Mesenchymal stem cell (in vitro differentiated cells and primary cell): Measurements from ENCODE around the gene ATG2A.

Source experiments
- DNase-seq: peaks from one replicate; pipeline ENCODE4 v3.0.0-alpha.2; 2013
- H2AFZ ChIP-seq: one replicate; pipeline ENCODE4 v1.6.1; 2013; ENCODE audit warnings: low read depth, mild to moderate bottlenecking, control low read depth, inconsistent platforms, low read length, moderate library complexity
- H2AK5ac ChIP-seq: 2 replicates; pipeline ENCODE4 v1.6.1; 2013; ENCODE audit warnings: low read length, moderate library complexity, mild to moderate bottlenecking, inconsistent platforms; ENCODE audit not compliant: severe bottlenecking
- H2BK120ac ChIP-seq: one replicate; pipeline ENCODE4 v1.6.1; 2013; ENCODE audit warnings: low read depth, mild to moderate bottlenecking, inconsistent platforms, low read length, moderate library complexity
- H2BK12ac ChIP-seq, 2 experiments: one replicate each; pipeline ENCODE4 v1.6.1; 2013; ENCODE audit warnings: inconsistent platforms in 2 of 2, low read length in 2 of 2, mild to moderate bottlenecking in 2 of 2, moderate library complexity in 2 of 2, control low read depth in 1 of 2
- H2BK15ac ChIP-seq: one replicate; pipeline ENCODE4 v1.6.1; 2013; ENCODE audit warnings: mild to moderate bottlenecking, low read depth, inconsistent platforms; ENCODE audit not compliant: poor library complexity, severe bottlenecking
- H2BK5ac ChIP-seq: 2 replicates; pipeline ENCODE4 v1.6.1; 2013; ENCODE audit warnings: low read depth, mild to moderate bottlenecking, low read length, control low read depth, inconsistent platforms; ENCODE audit not compliant: poor library complexity, severe bottlenecking
- H3K14ac ChIP-seq, 2 experiments: one replicate each; pipeline ENCODE4 v1.6.1; 2013; ENCODE audit warnings: inconsistent platforms in 2 of 2, low read length in 2 of 2, control low read depth in 1 of 2, mild to moderate bottlenecking in 1 of 2, moderate library complexity in 1 of 2
- H3K18ac ChIP-seq, 2 experiments: one replicate each; pipeline ENCODE4 v1.6.1; 2013; ENCODE audit warnings: inconsistent platforms in 2 of 2, low read length in 2 of 2, control low read depth in 1 of 2, low read depth in 1 of 2, mild to moderate bottlenecking in 1 of 2
- H3K23ac ChIP-seq, 2 experiments: one replicate each; pipeline ENCODE4 v1.6.1; 2013; ENCODE audit warnings: inconsistent platforms in 2 of 2, low read length in 2 of 2, mild to moderate bottlenecking in 2 of 2, moderate library complexity in 2 of 2, control low read depth in 1 of 2
- H3K27ac ChIP-seq: 2 replicates; pipeline ENCODE4 v1.5.1; 2013; ENCODE audit warnings: mild to moderate bottlenecking, moderate library complexity, low read length, control low read depth, inconsistent platforms; ENCODE audit not compliant: poor library complexity, severe bottlenecking
- H3K27me3 ChIP-seq, 2 experiments: 2 replicates each; pipeline versions ENCODE4 v1.6.1 to v1.7.0; 2013; ENCODE audit warnings: low read length in 2 of 2, mild to moderate bottlenecking in 2 of 2, moderate library complexity in 2 of 2, control low read depth in 1 of 2, inconsistent platforms in 1 of 2; ENCODE audit not compliant: control insufficient read depth in 1 of 2, insufficient read depth in 1 of 2
- H3K36me3 ChIP-seq, 2 experiments: 2 replicates each; pipeline versions ENCODE4 v1.6.1 to v1.7.0; 2013; ENCODE audit warnings: low read length in 2 of 2, control low read depth in 1 of 2, inconsistent platforms in 1 of 2, low read depth in 1 of 2, mild to moderate bottlenecking in 1 of 2; ENCODE audit not compliant: insufficient read depth in 2 of 2, control insufficient read depth in 1 of 2
- H3K4ac ChIP-seq, 2 experiments: one replicate each; pipeline ENCODE4 v1.6.1; 2013; ENCODE audit warnings: inconsistent platforms in 2 of 2, low read length in 2 of 2, mild to moderate bottlenecking in 2 of 2, moderate library complexity in 2 of 2, control low read depth in 1 of 2, low read depth in 1 of 2
- H3K4me1 ChIP-seq: 2 replicates; pipeline ENCODE4 v1.6.1; 2013; ENCODE audit warnings: low read depth, low read length, control low read depth; ENCODE audit not compliant: control insufficient read depth, insufficient read depth
- H3K4me2 ChIP-seq: 2 replicates; pipeline ENCODE4 v1.6.1; 2013; ENCODE audit warnings: low read length, mild to moderate bottlenecking, inconsistent platforms; ENCODE audit not compliant: poor library complexity, severe bottlenecking
- H3K4me3 ChIP-seq, 2 experiments: 2 replicates each; pipeline versions ENCODE4 v1.5.1 to v1.7.0; 2013; ENCODE audit warnings: low read length in 2 of 2, mild to moderate bottlenecking in 2 of 2, control low read depth in 1 of 2, low read depth in 1 of 2; ENCODE audit not compliant: insufficient read depth in 1 of 2
- H3K79me1 ChIP-seq: replicated peaks from 2 replicates; pipeline ENCODE4 v1.6.1; 2013; ENCODE audit warnings: mild to moderate bottlenecking, control low read depth, low read length, inconsistent platforms; ENCODE audit not compliant: poor library complexity, severe bottlenecking
- H3K9ac ChIP-seq: 2 replicates; pipeline ENCODE4 v1.7.0; 2013; ENCODE audit warnings: mild to moderate bottlenecking, low read length, moderate library complexity
- H3K9me3 ChIP-seq: 2 replicates; pipeline ENCODE4 v1.7.0; 2013; ENCODE audit warnings: mild to moderate bottlenecking, low read length; ENCODE audit not compliant: control insufficient read depth
- H4K8ac ChIP-seq: one replicate; pipeline ENCODE4 v1.6.1; 2013; ENCODE audit warnings: inconsistent platforms, mild to moderate bottlenecking, low read length, moderate library complexity
- H4K91ac ChIP-seq: one replicate; pipeline ENCODE4 v1.6.1; 2013; ENCODE audit warnings: mild to moderate bottlenecking, low read length, inconsistent platforms
- WGBS: methylation state at CpG from one replicate; pipeline ENCODE4 v1.1.7; 2013; ENCODE audit warnings: mixed read lengths; 5-methylcytosine and 5-hydroxymethylcytosine counted together

ATG2A gene

DNA sequence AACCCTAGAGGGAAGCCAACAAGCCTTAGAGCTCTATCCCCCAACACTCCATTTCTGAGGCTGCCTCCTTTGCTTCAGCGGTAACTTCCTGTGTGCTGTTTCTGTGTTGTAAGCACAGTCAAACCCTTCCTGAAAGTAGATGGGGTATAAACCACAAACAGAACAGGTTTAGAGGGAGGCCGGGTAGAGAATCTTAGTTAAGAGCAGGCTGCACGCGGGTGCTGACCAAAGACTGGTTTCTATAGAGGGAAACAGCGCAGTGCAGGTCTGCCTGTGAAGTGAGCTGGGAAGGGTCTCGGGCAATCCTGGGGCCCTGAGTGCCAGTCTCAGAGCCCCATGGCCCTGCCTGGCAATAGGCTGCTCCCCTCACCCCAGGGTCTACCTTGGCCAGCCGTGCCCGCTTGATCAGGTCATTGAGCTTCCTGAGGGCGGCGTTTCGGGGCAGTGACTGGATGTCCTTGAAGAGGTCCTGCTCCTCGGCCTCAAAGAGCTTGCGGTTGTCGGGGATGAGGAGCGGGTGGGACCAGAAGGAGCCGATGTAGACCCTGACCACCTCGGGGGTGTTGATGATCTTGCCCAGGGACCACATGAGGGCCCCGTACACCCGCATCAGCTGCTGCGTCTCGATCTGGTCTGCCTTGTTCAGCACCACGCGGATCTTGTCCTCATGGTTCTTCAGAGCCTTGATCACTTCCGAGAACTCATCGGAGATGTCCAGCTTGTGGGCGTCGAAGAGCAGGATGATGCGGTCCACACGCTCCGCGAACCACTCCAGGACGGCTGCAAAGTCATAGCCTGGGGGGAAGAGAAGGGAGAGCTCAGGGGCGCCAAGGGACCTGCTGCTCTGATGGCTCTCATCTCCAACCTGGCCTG is 57.2 kb downstream of the ATG2A start:
- no peak overlapping the region for H2AK5ac ChIP-seq
- H3K18ac ChIP-seq, result no peak overlapping the region
- peaks cover 64% of the 10 kb centered on the region for H3K4me1 ChIP-seq
- H3K4me3 ChIP-seq, result no peak overlapping the region
- no peak overlapping the region for H2BK15ac ChIP-seq
- no peak overlapping the region for H3K4me2 ChIP-seq
- H2BK5ac ChIP-seq, result no peak overlapping the region
- no peak overlapping the region for H2BK12ac ChIP-seq
- no peaks in the 10 kb centered on the region for H3K27me3 ChIP-seq
- H3K36me3 ChIP-seq, result peaks cover 36 to 55% of the 10 kb centered on the region in 2 experiments
- peak overlapping the region in 1 of 2 experiments; percentile 55 for H3K14ac ChIP-seq
- 96% methylated on average over 33 of the region's 33 CpGs for WGBS
- H2AFZ ChIP-seq, result no peak overlapping the region
- no peak overlapping the region for H4K91ac ChIP-seq
- H3K4ac ChIP-seq, result no peak overlapping the region
- H3K27ac ChIP-seq, result no peak overlapping the region
- H3K9ac ChIP-seq, result no peak overlapping the region
- no peaks in the 10 kb centered on the region for H3K9me3 ChIP-seq
- DNase-seq, result no peak
- H4K8ac ChIP-seq, result no peak overlapping the region
- no peak overlapping the region for H3K23ac ChIP-seq
- no peak overlapping the region for H2BK120ac ChIP-seq
- H3K79me1 ChIP-seq, result peaks cover 17% of the 10 kb centered on the region

DNA sequence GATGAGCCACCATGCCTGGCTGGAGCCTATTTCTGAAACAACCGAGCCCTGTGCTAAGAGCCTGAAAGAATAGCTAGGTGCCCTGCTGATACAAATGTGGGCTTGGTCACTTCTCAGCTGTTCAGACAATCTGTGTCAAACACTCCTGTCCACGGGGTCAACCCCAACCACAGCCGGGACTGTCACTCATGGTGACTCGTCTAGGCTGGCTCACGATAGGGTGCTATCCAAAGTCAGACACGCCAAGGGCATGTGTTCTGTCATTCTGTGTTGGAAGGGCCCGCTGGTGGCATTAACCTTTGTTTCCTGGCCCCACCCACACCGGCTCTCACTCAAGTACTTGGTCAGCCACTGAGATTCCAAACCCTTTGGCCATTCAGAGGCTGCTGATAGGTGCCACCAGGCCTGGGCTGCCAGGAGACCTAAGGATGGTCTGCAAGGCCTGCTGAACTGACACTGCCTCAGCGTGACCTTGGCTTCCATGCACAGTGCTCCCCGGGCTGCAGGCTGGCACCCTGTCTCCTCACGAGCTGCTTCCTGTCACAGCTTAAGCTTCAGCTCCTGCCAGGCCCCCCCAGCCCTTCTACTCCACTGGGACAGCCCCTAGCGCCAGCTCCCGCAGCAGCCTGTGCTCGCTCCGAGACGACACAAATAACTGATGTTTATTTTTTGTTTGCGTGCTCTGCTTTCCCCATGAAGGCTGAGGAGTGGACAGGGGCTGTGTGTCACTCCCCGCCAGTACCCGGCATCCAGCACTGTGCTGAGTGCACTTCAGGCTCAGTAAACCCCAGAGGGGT is 58.3 kb downstream of the ATG2A start:
- Histone ChIP-seq H3K23ac (no peak overlapping the region), H3K4me1 (peaks cover 65% of the 10 kb centered on the region), H4K91ac (peak overlapping the region; percentile 19), H3K27ac (no peak overlapping the region), H3K79me1 (peaks cover 20% of the 10 kb centered on the region), H2BK120ac (no peak overlapping the region), H2BK15ac (peak overlapping the region; percentile 45), H3K9ac (no peak overlapping the region), H3K4me2 (no peak overlapping the region), H3K14ac (no peak overlapping the region), H2BK12ac (peak overlapping the region; percentile 28 to 65), H3K27me3 (no peaks in the 10 kb centered on the region), H2AFZ (no peak overlapping the region), H2AK5ac (peak overlapping the region; percentile 19), H3K4me3 (no peak overlapping the region), H3K9me3 (no peaks in the 10 kb centered on the region), H4K8ac (peak overlapping the region; percentile 48), H3K4ac (no peak overlapping the region), H3K18ac (peak overlapping the region in 1 of 2 experiments; percentile 81), H3K36me3 (peaks cover 47 to 66% of the 10 kb centered on the region in 2 experiments), H2BK5ac (no peak overlapping the region)
- DNase-seq, result no peak
- WGBS, result 80% methylated on average over 19 of the region's 19 CpGs

DNA sequence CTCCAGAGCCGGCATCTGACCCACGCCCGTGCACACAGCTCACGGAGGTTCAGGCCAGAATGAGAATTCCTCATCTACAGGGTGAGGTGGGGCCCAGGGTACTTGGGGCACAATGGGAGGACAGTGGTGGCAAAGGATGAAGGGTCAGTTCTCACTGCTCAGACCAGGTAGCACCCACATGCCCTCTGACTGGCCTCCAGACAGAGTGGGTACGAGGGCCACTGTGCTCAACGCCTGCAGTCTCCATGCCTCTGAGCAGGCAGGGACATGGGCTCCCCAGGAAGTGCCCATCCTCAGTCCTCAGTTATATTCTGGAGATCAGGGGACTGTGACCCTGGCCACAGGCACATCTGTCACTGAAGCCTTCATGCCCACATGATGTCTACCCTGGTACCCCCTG is 59.5 kb downstream of the ATG2A start:
- Histone ChIP-seq H3K4me2 (no peak overlapping the region), H3K18ac (peak overlapping the region; percentile 50 to 52)

More for the DNA sequence above, 59.5 kb downstream of the ATG2A start:
- Histone ChIP-seq H3K27me3 (no peaks in the 10 kb centered on the region), H2AK5ac (peak overlapping the region; percentile 94), H2BK15ac (peak overlapping the region; percentile 45), H2BK12ac (peak overlapping the region; percentile 70 to 72), H3K27ac (no peak overlapping the region), H3K23ac (no peak overlapping the region), H2BK5ac (no peak overlapping the region), H3K4me3 (no peak overlapping the region), H3K4ac (peak overlapping the region in 1 of 2 experiments; percentile 9), H4K91ac (peak overlapping the region; percentile 73), H3K9ac (no peak overlapping the region), H3K14ac (peak overlapping the region in 1 of 2 experiments; percentile 75), H3K79me1 (peaks cover 31% of the 10 kb centered on the region), H4K8ac (peak overlapping the region; percentile 78), H3K4me1 (peaks cover 64% of the 10 kb centered on the region), H3K9me3 (no peaks in the 10 kb centered on the region), H2AFZ (no peak overlapping the region), H2BK120ac (no peak overlapping the region), H3K36me3 (peaks cover 51 to 78% of the 10 kb centered on the region in 2 experiments)
- DNase-seq, result no peak
- 98% methylated on average over 6 of the region's 6 CpGs for WGBS
